GM12873 (cell line): ENCODE data around the gene NAT9.

Experiments used
- CTCF ChIP-seq: IDR thresholded peaks from 2 replicates; pipeline ENCODE4 v1.5.1; 2012; ENCODE audit warnings: low read depth, mild to moderate bottlenecking, moderate library complexity, low read length, control low read depth; ENCODE audit not compliant: insufficient read depth; ENCODE audit errors: missing control alignments

The NAT9 gene

GRCh38 chr17:74759941-74760340, 16.2 kb downstream of the NAT9 start:
- no peak for TF ChIP-seq CTCF

- TF ChIP-seq CTCF: peak; percentile 54
Measured at GRCh38 chr17:74759243-74759801, 16.8 kb downstream of the NAT9 start.

GRCh38 chr17:74758848-74759168, 17.3 kb downstream of the NAT9 start:
- TF ChIP-seq CTCF: no peak

GRCh38 chr17:74757931-74758847, 18.0 kb downstream of the NAT9 start:
- TF ChIP-seq CTCF: no peak

GRCh38 chr17:74757502-74757901, 18.6 kb downstream of the NAT9 start:
- TF ChIP-seq CTCF: no peak

- no peak for TF ChIP-seq CTCF
Measured at GRCh38 chr17:74756891-74757290, 19.3 kb downstream of the NAT9 start.

- no peak for TF ChIP-seq CTCF
Measured at GRCh38 chr17:74755533-74755932, 20.6 kb downstream of the NAT9 start.
